ENCODE data around the gene NCF2.

- TF ChIP-seq CTCF (IDR thresholded peaks at IDR 0.05) (no peak), POLR2A (IDR thresholded peaks at IDR 0.05) (no peak)
These were observed 1.4 kb downstream of the NCF2 start for GRCh38 chr1:183588827-183589226.
